Measurements from ENCODE around the gene ZNF239. TPM values are rescaled to one million over a fixed set of nuclear protein-coding genes. Genes with fewer than 3 reads are reported as not detected.
"Not testable (repeated sequence)": the region's sequence is repeated elsewhere in the genome, so short reads cannot be mapped to it uniquely, and the experiment has no call there.

The ZNF239 gene
- total RNA-seq, 1 experiment from 2014 or later: 7.7 TPM

DNA sequence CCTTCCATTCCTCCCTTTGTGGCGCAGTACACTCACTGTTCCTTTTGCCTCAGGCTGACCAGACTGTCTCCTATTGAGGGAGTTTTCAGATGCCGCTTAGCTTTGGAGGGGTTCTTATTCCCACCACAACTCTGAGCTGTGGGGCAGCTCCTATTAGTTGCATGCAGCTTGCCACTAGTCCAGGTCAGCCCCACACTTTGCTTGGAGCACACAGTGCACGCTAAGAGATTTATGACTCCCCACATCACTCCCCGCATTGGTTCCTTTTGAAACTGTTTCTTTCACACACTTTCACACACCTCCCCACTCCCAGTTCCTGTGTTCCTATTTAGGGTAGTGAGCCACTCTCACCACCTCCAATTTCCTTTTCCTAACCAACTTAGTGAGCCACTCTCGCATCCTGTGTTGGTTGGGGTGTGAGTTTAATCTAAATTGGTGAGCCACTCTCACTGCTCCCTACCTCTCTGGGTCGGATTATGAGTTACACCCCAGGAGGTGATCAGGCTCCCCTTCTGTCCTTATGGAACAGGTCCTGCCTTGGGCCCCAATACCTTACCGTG is 21.4 kb upstream of the ZNF239 start (continued):
- TF ChIP-seq RORB (CRISPR knock-in tag; IDR thresholded peaks at IDR 0.05) (no peak), EMX1 (CRISPR knock-in tag; IDR thresholded peaks at IDR 0.05) (no peak)

DNA sequence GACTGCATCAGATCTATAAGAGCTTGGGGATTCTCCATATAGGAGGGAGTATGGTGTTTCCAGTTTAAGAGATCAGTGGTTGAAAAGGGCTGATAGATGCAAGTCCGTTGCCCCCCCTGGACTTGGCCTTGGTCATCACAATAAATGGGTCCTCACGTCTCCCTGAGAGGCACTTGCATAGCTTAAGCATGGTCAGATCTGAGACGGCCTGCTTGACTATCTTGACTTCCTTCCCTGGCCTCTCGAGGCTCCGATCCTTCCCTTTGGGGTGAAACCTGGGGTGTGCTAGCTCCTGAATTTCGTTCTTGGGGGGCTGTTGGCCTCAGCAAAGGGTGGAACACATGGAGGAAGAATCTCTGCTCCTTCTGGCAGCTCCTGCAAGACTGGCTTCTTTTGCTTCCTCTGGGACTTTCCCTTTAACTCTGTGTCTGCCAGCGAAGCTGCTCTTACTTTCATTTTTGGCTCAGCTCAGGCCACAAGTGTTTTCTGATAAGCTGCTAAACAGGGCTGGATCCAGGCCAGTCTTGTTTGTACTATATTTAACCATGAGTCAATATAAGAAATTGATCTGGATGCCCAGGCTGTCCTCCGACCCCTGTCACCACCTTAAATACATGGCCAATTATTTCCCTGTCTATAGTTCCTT is 20.7 kb upstream of the ZNF239 start:
- no peaks in the 10 kb centered on the region for H3K4me1 Mint-ChIP-seq
- H3K27ac Mint-ChIP-seq: no peak overlapping the region
- H3K4me3 Mint-ChIP-seq: no peak overlapping the region
- ChIA-PET POLR2A (no interaction called here), CTCF (no interaction called here)
- peaks cover 19% of the 10 kb centered on the region for H3K36me3 Mint-ChIP-seq
- peaks cover 31% of the 10 kb centered on the region for H3K27me3 Mint-ChIP-seq (ENCODE audit: low read depth)
- no peak for TF ChIP-seq FOXP1 (CRISPR knock-in tag; IDR thresholded peaks at IDR 0.05; ENCODE audit: borderline replicate concordance)
- TF ChIP-seq, protein P1, sequence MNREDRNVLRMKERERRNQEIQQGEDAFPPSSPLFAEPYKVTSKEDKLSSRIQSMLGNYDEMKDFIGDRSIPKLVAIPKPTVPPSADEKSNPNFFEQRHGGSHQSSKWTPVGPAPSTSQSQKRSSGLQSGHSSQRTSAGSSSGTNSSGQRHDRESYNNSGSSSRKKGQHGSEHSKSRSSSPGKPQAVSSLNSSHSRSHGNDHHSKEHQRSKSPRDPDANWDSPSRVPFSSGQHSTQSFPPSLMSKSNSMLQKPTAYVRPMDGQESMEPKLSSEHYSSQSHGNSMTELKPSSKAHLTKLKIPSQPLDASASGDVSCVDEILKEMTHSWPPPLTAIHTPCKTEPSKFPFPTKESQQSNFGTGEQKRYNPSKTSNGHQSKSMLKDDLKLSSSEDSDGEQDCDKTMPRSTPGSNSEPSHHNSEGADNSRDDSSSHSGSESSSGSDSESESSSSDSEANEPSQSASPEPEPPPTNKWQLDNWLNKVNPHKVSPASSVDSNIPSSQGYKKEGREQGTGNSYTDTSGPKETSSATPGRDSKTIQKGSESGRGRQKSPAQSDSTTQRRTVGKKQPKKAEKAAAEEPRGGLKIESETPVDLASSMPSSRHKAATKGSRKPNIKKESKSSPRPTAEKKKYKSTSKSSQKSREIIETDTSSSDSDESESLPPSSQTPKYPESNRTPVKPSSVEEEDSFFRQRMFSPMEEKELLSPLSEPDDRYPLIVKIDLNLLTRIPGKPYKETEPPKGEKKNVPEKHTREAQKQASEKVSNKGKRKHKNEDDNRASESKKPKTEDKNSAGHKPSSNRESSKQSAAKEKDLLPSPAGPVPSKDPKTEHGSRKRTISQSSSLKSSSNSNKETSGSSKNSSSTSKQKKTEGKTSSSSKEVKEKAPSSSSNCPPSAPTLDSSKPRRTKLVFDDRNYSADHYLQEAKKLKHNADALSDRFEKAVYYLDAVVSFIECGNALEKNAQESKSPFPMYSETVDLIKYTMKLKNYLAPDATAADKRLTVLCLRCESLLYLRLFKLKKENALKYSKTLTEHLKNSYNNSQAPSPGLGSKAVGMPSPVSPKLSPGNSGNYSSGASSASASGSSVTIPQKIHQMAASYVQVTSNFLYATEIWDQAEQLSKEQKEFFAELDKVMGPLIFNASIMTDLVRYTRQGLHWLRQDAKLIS (CRISPR knock-in tag; IDR thresholded peaks at IDR 0.05; ENCODE audit: borderline replicate concordance): no peak
- ATAC-seq (no peak), DNase-seq (ENCODE audit: low spot score) (no peak)
- H3K9me3 Mint-ChIP-seq: peaks cover 46% of the 10 kb centered on the region

DNA sequence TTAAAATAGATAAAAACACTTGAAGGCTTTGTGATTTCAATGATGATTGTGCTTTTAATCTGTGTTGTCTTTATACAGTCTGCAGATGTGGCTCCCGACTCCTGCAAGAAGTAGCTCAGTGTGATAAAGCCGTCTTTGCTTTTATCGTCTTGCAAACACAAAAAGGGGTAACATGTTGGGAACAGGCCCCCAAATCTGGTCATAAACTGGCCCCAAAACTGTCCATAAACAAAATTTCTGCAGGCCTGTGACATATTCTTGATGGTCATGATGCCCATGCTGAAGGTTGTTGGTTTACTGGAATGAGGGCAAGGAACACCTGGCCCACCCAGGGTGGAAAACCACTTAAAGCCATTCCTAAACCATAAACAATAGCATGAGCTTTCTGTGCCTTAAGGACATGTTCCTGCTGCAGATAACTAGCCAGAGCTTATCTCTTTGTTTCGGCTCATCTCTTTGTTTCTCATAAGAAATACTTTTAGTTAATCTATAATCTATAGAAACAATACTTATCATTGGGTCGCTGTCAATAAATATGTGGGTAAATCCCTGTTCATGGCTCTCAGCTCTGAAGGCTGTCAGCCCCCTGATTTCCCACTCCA is 17.0 kb upstream of the ZNF239 start:
- H3K27me3 Mint-ChIP-seq (ENCODE audit: low read depth): peaks cover 35% of the 10 kb centered on the region
- POLR2A ChIA-PET: no interaction called here
- CTCF ChIA-PET: interaction anchor here (0.6 kb wide), 1 partner anchor 8 kb away, joined by 3 read pairs; no protein-coding TSS in a partner anchor
- TF ChIP-seq NFYB (CRISPR knock-in tag; conservative IDR thresholded peaks at IDR 0.05; ENCODE audit: low read depth) (no peak), CBFB (CRISPR knock-in tag; IDR thresholded peaks at IDR 0.05; ENCODE audit: low read depth) (no peak), SP1 (CRISPR knock-in tag; conservative IDR thresholded peaks at IDR 0.05) (no peak)
- TF ChIP-seq, protein P2, sequence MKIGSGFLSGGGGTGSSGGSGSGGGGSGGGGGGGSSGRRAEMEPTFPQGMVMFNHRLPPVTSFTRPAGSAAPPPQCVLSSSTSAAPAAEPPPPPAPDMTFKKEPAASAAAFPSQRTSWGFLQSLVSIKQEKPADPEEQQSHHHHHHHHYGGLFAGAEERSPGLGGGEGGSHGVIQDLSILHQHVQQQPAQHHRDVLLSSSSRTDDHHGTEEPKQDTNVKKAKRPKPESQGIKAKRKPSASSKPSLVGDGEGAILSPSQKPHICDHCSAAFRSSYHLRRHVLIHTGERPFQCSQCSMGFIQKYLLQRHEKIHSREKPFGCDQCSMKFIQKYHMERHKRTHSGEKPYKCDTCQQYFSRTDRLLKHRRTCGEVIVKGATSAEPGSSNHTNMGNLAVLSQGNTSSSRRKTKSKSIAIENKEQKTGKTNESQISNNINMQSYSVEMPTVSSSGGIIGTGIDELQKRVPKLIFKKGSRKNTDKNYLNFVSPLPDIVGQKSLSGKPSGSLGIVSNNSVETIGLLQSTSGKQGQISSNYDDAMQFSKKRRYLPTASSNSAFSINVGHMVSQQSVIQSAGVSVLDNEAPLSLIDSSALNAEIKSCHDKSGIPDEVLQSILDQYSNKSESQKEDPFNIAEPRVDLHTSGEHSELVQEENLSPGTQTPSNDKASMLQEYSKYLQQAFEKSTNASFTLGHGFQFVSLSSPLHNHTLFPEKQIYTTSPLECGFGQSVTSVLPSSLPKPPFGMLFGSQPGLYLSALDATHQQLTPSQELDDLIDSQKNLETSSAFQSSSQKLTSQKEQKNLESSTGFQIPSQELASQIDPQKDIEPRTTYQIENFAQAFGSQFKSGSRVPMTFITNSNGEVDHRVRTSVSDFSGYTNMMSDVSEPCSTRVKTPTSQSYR (CRISPR knock-in tag; IDR thresholded peaks at IDR 0.05): no peak
- H3K4me1 Mint-ChIP-seq: no peaks in the 10 kb centered on the region
- H3K9me3 Mint-ChIP-seq: peaks cover 41% of the 10 kb centered on the region
- H3K36me3 Mint-ChIP-seq: peaks cover 13% of the 10 kb centered on the region
- no peak overlapping the region for H3K27ac Mint-ChIP-seq
- no peak overlapping the region for H3K4me3 Mint-ChIP-seq
- ATAC-seq: no peak
- no peak for DNase-seq (ENCODE audit: low spot score)

DNA sequence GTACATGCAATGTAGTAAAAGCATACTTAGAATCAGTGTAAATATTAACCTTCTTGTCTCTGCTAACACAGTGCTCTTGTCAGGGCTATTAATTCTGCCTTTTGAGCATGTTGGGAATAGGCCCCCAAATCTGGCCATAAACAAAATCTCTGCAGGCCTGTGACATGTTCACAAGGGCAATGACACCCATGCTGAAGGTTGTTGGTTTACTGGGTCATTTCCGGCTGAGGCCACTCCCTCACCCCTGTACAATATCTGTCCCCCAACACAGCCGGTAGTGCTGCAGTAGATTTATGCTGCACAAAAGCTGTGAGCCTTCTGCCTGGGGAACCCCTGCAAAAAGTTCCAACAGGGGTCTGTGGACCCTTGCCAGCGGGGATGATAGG is 12.3 kb upstream of the ZNF239 start:
- DNase-seq (ENCODE audit: low spot score); ATAC-seq; H3K4me1 Mint-ChIP-seq; POLR2A ChIA-PET; H3K27ac Mint-ChIP-seq; H3K4me3 Mint-ChIP-seq; CTCF ChIA-PET; H3K36me3 Mint-ChIP-seq: not testable (repeated sequence)
- Mint-ChIP-seq H3K9me3 (peaks cover 19% of the 10 kb centered on the region), H3K27me3 (ENCODE audit: low read depth) (peaks cover 14% of the 10 kb centered on the region)

Measured in WTC11 (cell line).